HG02571 (cell line): ENCODE measurements around the gene PLAAT2.
A peak's percentile ranks its signal among the peaks of the same experiment; 100 is the strongest.
"Not testable (repeated sequence)": the region's sequence is repeated elsewhere in the genome, so short reads cannot be mapped to it uniquely, and the experiment has no call there.

Experiments
- ATAC-seq: cut with Tn5 transposase; IDR thresholded peaks from one replicate; pipeline ENCODE4 v1.9.1; 2021; ENCODE audit warnings: mild to moderate bottlenecking, moderate library complexity; ENCODE audit not compliant: unreplicated experiment

Gene PLAAT2

DNA sequence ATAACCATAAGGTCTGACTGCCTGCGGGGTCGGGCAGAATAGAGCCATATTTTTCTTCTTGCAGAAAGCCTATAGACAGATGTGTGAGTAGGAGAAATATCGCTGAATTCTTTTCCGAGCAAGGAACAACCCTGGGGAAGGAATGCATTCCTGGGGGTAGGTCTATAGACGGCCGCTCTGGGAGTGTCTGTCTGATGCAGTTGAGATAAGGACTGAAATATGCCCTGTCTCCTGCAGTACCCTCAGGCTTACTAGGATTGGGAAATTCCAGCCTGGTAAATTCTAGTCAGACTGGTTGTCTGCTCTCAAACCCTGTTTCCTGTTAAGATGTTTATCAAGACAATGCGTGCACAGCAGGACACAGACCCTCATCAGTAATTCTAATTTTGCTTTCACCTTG, 18.0 kb upstream of the PLAAT2 start:
- ATAC-seq = not testable (repeated sequence)

DNA sequence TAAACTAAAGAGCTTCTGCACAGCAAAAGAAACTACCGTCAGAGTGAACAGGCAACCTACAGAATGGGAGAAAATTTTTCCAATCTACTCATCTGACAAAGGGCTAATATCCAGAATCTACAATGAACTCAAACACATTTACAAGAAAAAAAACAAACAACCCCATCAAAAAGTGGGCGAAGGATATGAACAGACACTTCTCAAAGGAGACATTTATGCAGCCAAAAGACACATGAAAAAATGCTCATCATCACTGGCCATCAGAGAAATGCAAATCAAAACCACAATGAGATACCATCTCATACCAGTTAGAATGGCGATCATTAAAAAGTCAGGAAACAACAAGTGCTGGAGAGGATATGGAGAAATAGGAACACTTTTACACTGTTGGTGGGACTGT, 15.7 kb upstream of the PLAAT2 start:
- not testable (repeated sequence) for ATAC-seq

DNA sequence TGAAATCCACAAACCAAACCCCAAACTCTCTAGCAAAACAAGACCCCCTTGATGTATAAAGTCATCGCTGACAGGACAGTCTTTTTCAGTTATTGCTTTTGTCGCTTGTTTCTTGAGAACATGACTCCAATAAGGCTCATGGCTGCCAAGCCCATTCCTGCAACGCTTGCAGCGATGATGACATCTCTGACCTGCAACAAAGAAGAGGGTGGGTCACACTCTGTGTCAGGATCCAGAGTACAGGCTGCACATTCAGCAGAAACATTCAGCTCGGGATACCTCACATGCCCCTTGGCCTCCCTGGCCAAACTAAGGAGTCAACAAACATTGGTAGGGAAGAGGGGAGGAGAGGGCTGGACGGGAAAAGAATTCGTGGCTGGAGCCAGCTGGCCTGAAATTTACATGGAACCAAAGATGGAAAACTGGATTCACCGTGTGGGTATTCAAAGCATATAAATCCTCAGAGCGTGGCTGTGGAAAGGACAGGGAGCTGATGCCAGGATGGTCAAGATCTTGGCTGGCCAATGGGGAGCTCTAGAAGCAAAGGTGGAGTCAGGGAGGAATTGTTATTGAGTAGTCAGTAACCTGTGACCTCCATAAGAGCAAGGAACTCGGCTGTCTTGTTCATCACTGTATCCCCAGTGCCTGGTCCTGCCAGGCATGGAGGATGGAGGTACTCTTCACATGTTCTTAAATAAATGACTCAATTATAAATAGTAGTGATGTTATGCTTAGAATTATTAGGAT, 11.8 kb upstream of the PLAAT2 start:
- no peak for ATAC-seq

DNA sequence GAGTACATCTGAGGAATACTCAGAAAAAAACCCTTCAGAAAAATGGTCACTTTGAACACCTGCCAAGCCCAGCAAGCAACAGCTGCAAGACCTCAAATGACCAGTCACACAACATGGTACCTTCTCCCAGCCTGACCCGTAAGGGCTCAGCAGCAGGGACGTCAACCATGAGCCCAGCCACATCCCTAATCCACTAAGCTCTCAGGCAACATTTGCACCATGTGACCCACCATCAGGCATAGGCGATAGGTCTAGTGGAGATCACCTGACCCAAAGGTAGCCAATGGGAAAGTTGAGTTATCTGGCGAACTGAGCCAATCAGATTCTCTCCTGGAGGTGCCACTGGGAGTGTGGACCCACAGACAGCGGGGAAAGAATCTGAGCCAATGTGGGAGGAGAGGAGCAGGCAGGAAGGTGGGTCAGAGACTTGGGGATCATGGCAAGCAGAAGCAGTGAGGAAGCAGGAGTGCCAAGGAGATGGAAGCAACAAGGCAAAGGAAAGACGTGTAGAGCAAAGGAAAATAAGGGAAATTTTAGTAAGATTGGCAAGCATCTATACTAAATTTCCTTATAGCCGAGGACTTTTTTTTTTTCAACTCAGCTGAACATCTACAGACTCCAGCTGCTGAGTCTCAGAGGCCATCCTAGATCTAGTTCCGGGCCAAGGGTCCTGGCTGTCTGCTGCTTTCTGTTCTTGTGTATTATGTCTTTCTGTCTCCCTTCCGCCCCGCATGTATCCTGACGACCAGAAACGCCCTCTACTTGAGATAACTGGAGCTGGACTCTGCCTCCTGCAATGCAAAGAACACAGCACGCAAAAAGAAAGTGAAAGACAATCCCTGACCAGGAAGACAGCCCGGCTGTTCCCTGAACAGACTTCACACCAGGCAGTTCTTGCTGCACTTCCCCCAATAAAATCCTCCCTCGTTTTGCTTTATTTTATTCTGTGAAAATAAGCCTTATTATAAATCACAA, 11.0 kb upstream of the PLAAT2 start:
- ATAC-seq = no peak

DNA sequence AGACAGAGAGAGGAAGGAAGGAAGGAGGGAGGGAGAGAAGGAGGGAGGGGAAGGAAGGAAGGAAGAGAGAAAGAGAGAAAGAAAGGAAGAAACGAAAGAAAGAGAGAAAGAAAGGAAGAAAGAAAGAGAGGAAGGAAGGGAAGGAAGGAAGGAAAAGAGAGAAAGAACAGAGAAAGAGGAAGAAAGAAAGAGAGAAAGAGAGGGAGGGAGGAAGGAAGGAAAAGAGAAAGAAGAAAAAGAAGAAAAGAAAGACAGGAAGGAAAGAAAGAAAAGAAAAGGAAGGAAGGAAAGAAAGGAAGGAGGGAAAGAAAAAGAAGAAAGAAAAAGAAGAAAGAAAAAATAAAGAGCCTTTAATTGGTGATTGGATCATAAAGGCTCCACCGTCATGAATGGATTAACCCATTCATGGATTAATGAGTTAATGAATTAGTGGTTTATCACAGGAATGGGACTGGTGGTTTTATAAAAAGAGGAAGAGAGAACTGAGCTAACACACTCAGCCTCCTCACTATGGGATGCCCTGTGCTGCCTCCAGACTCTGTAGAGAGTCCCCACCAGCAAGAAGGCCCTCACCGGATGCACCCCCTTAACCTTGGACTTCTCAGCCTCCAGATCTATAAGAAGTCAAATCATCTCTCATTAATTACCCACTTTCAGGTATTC, 9.0 kb upstream of the PLAAT2 start:
- ATAC-seq = no peak

DNA sequence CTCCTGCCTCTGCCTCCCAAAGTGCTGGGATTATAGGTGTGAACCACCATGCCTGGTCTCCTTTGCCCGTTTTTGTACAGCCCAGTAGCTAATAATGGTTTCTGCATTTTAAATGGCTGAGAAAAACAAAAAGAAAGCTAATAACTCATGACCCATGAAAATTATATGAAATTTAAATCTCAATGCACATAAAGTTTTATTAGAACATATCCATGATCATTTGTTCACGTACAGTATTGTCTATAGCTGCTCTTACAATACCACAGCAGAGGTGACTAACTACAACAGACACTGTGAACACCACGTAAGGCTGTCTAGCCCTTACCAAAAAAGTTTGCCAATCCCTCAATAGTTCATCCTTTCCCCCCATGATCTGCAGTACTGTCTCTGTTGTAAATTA, 6.4 kb upstream of the PLAAT2 start:
- no peak for ATAC-seq

DNA sequence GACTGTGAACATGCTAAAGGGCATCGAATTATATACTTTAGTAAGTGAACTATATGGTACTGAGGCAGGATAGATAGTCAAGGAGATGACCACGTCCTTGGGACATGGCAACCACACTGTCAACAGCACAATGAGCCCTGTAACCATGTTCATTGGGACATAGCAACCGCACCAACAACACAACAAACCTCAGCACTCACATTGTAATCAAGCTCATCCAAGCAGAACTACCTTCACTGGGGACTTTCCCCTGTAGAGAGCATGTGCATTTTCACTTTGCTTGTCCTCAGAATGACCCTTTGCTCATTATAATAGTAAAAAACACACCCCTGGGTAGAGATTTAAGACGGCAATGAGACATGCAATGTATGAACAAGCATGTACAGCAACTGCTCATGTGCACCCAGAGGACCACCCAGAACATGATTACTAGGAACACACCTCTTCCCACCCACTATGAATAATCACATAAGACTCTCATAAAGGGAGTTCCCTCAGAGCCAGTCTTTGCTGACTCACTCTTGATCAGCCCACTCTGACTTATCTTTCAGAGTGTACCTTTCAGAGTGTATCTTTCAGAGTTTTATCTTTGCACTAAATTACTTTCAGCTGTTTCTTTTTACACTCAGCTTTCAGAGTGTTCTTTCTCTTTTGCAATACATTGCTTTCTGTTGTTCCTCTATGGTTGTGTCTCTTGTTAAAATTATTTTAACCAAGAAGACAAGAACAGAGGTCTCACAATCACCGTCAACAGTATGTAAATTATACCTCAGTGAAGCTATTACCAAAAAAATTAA, 4.1 kb upstream of the PLAAT2 start:
- ATAC-seq = peak; percentile 69

DNA sequence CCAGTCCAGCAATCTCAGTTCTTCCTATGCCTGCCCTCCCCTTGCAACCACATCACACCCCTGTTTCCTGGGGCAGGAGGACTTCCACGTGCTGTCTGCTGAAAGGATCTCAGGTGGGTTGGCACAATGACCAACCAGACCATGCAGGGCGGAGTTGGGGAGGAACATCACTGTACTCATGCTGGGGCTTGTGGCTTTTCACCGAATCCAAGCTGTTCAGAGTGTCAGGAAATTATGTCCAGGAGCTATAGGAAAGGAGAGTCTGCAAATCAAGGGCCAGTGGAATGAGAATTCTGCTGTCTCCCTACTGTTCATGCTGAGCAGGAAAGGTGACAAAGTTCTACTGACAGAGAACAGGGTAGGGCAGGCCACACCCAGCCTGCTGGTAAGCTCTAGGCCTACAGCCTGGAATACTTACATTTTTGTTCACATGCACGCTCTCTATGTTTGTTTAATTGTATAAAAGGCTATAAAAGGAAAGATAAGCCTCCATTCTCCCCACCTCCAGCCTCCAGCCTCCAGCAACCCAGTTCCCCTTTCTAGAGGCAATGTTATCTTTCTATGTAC, 1.7 kb upstream of the PLAAT2 start:
- no peak for ATAC-seq

DNA sequence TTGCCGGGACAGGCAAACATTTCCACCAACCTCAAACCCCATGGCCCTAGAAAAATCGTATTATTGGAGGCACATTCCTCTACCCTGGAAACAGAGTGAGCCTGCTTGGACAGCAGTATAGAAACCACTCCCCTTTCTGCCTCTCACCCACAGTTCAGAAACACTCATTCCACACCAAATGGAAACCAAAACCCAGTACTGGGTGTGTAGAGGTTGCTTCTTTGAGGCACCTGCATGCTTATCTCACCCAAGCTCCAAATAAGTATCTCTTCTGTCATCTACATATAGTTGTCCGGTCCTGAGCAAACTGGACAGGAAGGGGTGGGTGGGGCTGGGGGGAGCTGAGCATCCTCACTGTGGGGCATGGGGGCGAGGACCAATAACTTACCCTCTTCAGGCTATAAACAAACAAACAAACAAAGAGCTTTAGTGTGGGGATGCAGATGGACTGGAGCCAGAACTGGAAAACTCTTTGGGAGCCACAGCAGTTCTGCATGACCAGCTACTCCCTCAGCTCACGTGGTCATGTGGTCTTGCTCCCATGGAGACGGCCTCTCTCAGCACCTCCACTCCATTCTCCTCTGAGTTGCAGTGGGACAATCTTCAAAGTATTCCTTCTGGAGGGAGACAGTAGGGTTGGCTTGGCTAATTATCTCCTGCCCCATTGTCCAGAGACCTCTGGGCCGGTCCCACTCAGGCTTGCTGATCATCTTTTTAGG, 1.0 kb upstream of the PLAAT2 start:
- peak; percentile 73 for ATAC-seq

DNA sequence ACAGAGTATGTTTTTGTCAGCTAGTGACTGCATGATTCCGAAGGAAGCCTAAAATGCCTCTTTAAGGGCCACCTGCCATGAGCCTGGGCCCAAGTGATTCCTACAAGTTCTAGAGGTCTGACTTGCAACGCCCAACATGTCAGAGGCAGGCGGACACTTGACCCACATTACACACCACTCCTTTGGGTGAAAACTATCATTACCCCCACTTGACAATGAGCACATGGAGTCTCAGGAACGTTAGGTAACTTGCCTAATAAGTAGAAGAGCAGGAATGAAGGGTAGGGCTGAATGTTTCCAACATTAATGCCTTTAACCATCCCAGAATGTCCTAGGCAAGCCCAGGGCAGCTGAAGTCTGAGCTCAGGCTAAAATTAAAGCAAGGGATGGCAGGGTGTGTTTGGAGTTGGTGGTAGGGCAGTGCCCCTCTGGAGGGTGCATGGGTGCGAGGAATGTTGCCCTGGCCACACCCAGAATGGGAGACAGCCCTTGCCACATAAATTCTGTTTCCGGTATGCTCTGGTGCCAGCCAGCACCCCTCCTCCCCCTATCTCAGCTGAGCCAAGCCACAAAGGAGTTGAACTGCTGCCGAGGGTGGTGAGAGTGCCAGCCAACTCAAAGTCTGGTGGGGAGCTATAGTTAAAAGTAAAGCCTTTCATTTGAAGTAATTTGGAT, 2.5 kb downstream of the PLAAT2 start:
- ATAC-seq = no peak

DNA sequence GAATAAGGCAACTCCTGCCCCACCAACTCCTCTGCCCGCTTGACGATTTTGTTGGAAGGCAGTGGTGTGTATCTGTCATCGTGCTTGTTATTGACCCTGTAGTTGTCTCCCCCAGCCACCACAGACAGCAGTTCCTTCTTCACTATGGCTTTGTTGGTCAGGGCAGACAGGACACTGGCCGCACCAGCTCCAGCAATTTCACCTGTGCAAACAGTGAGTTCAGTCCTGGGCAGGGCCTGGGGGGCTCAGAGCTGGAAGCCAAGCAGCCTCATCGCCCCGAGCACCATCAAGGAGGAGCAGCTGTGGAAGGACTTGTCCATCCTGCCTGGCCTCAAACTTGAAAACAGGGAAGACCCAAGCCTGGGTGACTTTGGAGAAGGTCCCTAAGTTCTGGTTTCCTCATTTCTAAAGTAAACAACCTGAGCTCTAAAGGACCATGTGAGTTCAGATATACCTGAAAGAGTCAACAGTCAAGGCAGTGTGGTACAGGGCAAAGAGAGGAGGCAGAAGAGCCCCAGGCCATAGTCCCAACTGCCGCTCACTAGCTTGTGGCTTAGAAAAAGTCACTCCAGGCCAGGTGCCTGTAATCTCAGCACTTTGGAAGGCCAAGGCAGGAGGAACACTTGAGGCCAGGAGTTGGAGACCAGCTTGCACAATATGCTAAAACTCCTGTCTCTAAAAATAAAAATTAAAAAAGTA, 4.6 kb downstream of the PLAAT2 start:
- ATAC-seq = no peak

DNA sequence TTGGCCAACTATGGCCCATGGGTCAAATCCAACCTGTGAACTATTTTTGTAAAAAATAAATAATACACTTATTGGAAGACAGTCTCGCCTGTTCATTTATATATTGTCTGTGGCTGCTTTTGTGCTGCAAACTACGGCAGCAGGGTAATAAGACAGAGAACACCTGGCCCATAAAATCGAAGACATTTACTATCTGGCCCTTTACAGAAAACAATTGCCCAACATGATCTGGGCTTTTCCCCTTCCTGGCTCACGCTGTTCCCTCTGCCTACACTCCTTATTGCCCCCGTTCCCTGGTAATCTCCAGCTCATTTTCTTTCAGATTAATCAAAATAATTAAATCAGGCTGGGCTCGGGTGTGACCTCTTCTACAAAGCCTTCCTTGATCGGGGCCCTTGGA, 5.6 kb downstream of the PLAAT2 start:
- no peak for ATAC-seq

DNA sequence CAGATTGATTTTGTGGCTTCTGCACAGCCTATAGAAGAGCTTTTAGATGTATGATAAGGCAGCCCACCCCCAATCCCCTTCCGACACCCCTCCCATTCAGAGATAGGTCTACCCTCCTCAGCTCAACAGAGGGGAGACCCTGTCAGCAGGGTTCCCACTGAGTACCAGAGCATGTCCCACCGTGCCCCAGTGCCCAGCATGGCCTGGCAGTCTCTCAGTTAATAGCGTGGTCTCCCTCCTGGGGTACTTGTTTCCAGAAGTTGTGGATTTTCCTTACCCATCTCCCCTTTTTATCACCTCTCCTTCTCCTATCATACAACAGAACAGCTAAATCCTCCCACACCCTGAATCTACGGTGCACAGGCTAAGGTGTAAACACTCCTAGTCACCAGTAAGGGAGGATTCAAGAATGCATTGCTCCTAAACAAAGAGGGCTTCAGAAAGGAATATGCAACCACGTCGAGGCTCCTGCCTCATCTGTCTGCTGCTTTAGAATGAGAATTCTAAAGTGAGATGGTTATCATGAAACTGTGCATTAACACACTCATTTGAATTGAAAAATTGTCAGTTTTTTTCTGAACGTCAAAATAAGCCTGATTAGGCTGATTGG, 6.7 kb downstream of the PLAAT2 start:
- no peak for ATAC-seq

DNA sequence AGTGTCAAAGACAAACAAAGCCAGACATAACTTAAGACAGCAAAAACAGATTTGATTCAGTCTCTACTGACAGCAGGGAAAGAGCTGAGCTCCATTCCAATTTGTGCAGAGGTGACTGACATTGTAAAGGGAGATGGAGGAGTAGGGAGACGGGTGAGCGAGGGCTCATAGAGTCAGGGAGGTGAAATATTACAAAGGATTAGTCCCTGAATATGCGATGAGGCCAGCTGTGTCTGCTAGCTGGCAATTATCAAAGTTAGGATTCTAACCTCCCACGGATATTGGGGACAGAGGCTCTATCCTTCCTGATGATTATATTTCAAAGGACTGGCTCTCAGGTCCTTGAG, 8.3 kb downstream of the PLAAT2 start:
- ATAC-seq = no peak

DNA sequence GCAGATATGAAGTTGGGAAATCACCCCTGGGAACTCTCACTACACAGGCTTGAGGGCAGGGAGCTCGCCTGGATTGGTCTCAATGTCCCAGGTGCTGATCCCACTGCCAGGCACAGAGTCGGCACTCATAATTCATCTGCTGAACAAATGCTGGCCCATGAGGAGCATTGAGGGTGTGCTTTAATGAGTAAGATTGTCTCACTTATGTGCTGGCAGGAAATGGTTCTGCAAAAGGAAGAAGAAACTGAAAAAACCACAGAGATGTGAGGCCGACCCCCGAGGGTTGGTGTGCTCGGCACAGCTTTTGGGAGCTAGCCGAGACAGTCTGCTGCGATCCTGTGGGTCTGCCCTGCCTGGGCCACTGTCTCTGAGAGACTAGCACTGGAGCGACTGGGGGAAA, 9.4 kb downstream of the PLAAT2 start:
- ATAC-seq = no peak

DNA sequence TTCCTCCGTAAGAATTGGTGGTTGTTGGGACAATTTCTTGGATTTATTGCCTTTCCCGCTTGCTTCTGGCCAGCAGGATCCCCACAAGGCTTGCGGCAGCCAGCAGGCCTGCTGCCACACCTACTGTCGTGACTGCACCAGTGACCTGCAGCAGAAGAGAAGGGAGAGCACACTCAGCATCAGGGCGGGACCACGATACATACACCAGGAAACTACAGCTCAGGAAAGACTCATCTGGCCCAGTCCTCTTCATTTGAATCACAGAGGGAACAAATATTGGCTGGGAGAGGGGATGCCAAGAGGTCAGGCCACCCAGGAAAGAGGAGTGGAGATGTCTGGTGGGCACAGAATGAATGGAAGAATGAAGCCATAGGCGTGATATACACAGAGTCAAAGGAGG, 10.3 kb downstream of the PLAAT2 start:
- no peak for ATAC-seq

DNA sequence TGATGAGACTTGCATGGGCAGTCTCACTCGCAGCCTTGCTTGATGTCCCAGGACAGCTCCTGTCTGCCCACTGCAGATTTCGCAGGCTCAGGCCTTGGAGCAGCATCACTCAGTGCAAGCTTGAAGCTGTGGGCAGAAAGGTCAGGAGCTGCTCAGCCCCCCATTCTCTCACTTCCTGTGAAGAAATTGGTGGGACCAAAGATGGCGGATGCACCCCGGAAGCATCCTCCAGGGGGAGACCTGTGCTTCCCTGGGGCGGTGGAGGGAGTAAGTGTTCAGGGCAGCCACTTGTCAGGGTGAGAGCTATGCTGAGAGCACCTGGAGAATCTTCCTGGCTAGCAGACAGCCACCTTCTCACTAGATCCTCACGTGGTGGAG, 11.3 kb downstream of the PLAAT2 start:
- ATAC-seq = no peak
